ENCODE data around the gene PCDHA1. TPM values are rescaled to one million over a fixed set of nuclear protein-coding genes. Genes with fewer than 3 reads are reported as not detected.

The PCDHA1 gene
- total RNA-seq, 2 experiments from 2014 or later: not detected

- H4K20me1 ChIP-seq (ENCODE audit: insufficient read depth, low read length): no peaks in the 10 kb centered on the region
- no peak for TF ChIP-seq EZH2phosphoT487 (IDR thresholded peaks at IDR 0.05; ENCODE audit: borderline replicate concordance, low read depth, low read length)
- no peak for TF ChIP-seq CTCF (conservative IDR thresholded peaks at IDR 0.05; ENCODE audit: low read length)
- intact Hi-C loops (cut with micrococcal nuclease; ENCODE audit: unreplicated experiment): no loop called here
- no peak for DNase-seq (ENCODE audit: low spot score)
- no peak overlapping the region for H3K4me2 ChIP-seq (ENCODE audit: low read length)
- no peak overlapping the region for H2AFZ ChIP-seq (ENCODE audit: low read length)
- H3K27ac ChIP-seq (ENCODE audit: low read depth, low read length, poor library complexity, severe bottlenecking): no peak overlapping the region
- H3K4me3 ChIP-seq (ENCODE audit: low read depth, low read length, poor library complexity, severe bottlenecking): no peak overlapping the region
- ChIA-PET POLR2A (no interaction called here), CTCF (ENCODE audit: unreplicated experiment) (no interaction called here)
- no peaks in the 10 kb centered on the region for H3K79me2 ChIP-seq (ENCODE audit: insufficient read depth, low read depth, low read length)
- no peaks in the 10 kb centered on the region for H3K9me3 ChIP-seq (ENCODE audit: low read length)
- BruUV-seq (replicated peaks): no TSS peak
- no peaks in the 10 kb centered on the region for H3K36me3 ChIP-seq (ENCODE audit: insufficient read depth, low read length)
- no peaks in the 10 kb centered on the region for H3K4me1 ChIP-seq (ENCODE audit: insufficient read depth, low read length, poor library complexity, severe bottlenecking)
- H3K9me2 ChIP-seq (ENCODE audit: insufficient read depth, low read length): no peaks in the 10 kb centered on the region
Measured at GRCh38 chr5:140923601-140924000, 137.7 kb downstream of the PCDHA1 start.

- CTCF ChIA-PET (ENCODE audit: unreplicated experiment): no interaction called here
Measured at GRCh38 chr5:140925806-140926442, 140.0 kb downstream of the PCDHA1 start, which contains the start of gene PCDHAC1. Gene PCDHAC1 (plus strand): TSS chr5:140926299. CDS start chr5:140926893, 594 bp downstream.

More at GRCh38 chr5:140925806-140926442, 140.0 kb downstream of the PCDHA1 start, which contains the start of gene PCDHAC1:
- no peaks in the 10 kb centered on the region for H3K79me2 ChIP-seq (ENCODE audit: insufficient read depth, low read depth, low read length)
- no peaks in the 10 kb centered on the region for H3K36me3 ChIP-seq (ENCODE audit: insufficient read depth, low read length)
- intact Hi-C loops (cut with micrococcal nuclease; ENCODE audit: unreplicated experiment): no loop called here
- TF ChIP-seq EZH2phosphoT487 (IDR thresholded peaks at IDR 0.05; ENCODE audit: borderline replicate concordance, low read depth, low read length) (no peak), CTCF (conservative IDR thresholded peaks at IDR 0.05; ENCODE audit: low read length) (no peak)
- no peak within 1 kb of the TSS for H3K4me3 ChIP-seq (ENCODE audit: low read depth, low read length, poor library complexity, severe bottlenecking)
- no TSS peak for BruUV-seq (replicated peaks)
- H2AFZ ChIP-seq (ENCODE audit: low read length): no peak within 1 kb of the TSS
- DNase-seq (ENCODE audit: low spot score): no peak
- no peaks in the 10 kb centered on the region for H3K4me1 ChIP-seq (ENCODE audit: insufficient read depth, low read length, poor library complexity, severe bottlenecking)
- H4K20me1 ChIP-seq (ENCODE audit: insufficient read depth, low read length): no peaks in the 10 kb centered on the region
- no peak within 1 kb of the TSS for H3K27ac ChIP-seq (ENCODE audit: low read depth, low read length, poor library complexity, severe bottlenecking)
- no peaks in the 10 kb centered on the region for H3K9me3 ChIP-seq (ENCODE audit: low read length)
- POLR2A ChIA-PET: no interaction called here
- no peak within 1 kb of the TSS for H3K4me2 ChIP-seq (ENCODE audit: low read length)
- H3K9me2 ChIP-seq (ENCODE audit: insufficient read depth, low read length): no peaks in the 10 kb centered on the region
